Testis (tissue), 2 donors: Measurements from ENCODE around the gene MPP4.

Experiments
- POLR2A ChIP-seq: fragments of 450-650 bp; IDR thresholded peaks from one replicate; pipeline ENCODE4 v1.6.1; 2017; ENCODE audit warnings: antibody characterized with exemption, mild to moderate bottlenecking, moderate library complexity
- TF ChIP-seq, protein P1 (sequence below), 3 experiments: fragments of 450-650 bp in 2 of 3; fragments of 200-600 bp in 1 of 3; sonication (generic) in 1 of 3; IDR thresholded peaks; one replicate each; pipeline ENCODE4 v1.5.1; 2016 to 2019; ENCODE audit warnings: antibody characterized with exemption in 3 of 3, mild to moderate bottlenecking in 2 of 3, moderate library complexity in 1 of 3

GRCh38 chr2:201630577-201630976 is 67.9 kb downstream of the MPP4 start:
- no peak for TF ChIP-seq POLR2A
- TF ChIP-seq, protein P1, sequence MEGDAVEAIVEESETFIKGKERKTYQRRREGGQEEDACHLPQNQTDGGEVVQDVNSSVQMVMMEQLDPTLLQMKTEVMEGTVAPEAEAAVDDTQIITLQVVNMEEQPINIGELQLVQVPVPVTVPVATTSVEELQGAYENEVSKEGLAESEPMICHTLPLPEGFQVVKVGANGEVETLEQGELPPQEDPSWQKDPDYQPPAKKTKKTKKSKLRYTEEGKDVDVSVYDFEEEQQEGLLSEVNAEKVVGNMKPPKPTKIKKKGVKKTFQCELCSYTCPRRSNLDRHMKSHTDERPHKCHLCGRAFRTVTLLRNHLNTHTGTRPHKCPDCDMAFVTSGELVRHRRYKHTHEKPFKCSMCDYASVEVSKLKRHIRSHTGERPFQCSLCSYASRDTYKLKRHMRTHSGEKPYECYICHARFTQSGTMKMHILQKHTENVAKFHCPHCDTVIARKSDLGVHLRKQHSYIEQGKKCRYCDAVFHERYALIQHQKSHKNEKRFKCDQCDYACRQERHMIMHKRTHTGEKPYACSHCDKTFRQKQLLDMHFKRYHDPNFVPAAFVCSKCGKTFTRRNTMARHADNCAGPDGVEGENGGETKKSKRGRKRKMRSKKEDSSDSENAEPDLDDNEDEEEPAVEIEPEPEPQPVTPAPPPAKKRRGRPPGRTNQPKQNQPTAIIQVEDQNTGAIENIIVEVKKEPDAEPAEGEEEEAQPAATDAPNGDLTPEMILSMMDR (IDR thresholded peaks at IDR 0.05) = no peak
